ENCODE measurements around the gene MCTP2. TPM values are rescaled to one million over a fixed set of nuclear protein-coding genes. Genes with fewer than 3 reads are reported as not detected.

Gene MCTP2
- total and polyA plus RNA-seq, 2 of the 8 experiments (the other 6 are each of a cell fraction or from before 2014, with no cell fraction given): 3.4 to 4.5 TPM

- no peak for DNase-seq (ENCODE audit: low read depth in 1 of 2, low spot score in 2 of 2)
- Histone ChIP-seq H3K18ac (ENCODE audit: extremely low read depth, low read length) (no peak overlapping the region), H2BK120ac (replicated peaks; ENCODE audit: low read depth, low read length) (no peak overlapping the region), H3K14ac (ENCODE audit: insufficient read length) (no peak overlapping the region), H3K79me2 (ENCODE audit: control insufficient read depth in 1 of 2, insufficient read depth in 2 of 2, low read length in 2 of 2) (no peaks in the 10 kb centered on the region), H2BK20ac (ENCODE audit: low read length) (no peak overlapping the region), H3K27me3 (replicated peaks in 1 of 4; ENCODE audit: control insufficient read depth in 3 of 4, extremely low read depth in 1 of 4, insufficient read depth in 3 of 4, low read length in 3 of 4) (no peaks in the 10 kb centered on the region), H4K8ac (ENCODE audit: extremely low read depth, insufficient read depth, low read length) (no peak overlapping the region), H3K4me3 (ENCODE audit: extremely low read depth in 1 of 4, insufficient read depth in 2 of 4, low read depth in 3 of 4, low read length in 4 of 4) (no peak overlapping the region), H4K91ac (replicated peaks; ENCODE audit: insufficient read length, low read length) (no peak overlapping the region), H3K27ac (ENCODE audit: low read depth, low read length) (no peak overlapping the region), H3K9me3 (ENCODE audit: insufficient read depth in 2 of 2, low read depth in 1 of 2, low read length in 1 of 2) (peaks cover 0 to 6% of the 10 kb centered on the region in 2 experiments; a peak in 1 of 4 replicates), H2BK5ac (ENCODE audit: low read depth, low read length) (no peak overlapping the region), H2BK15ac (ENCODE audit: low read length) (no peak overlapping the region), H3K56ac (replicated peaks; ENCODE audit: insufficient read length, low read depth, low read length) (no peak overlapping the region), H2AFZ (ENCODE audit: low read length) (peak overlapping the region; percentile 13; the same call in 1 of the 2 replicates), H4K5ac (ENCODE audit: insufficient read length, low read depth, low read length) (no peak overlapping the region), H2AK5ac (ENCODE audit: low read depth, low read length) (no peak overlapping the region), H3K36me3 (ENCODE audit: control insufficient read depth in 2 of 4, insufficient read depth in 4 of 4, low read length in 3 of 4) (no peaks in the 10 kb centered on the region), H3K23me2 (ENCODE audit: low read depth, low read length) (no peaks in the 10 kb centered on the region), H3K4me2 (ENCODE audit: insufficient read depth in 1 of 2, low read depth in 2 of 2, low read length in 2 of 2) (peak overlapping the region in 1 of 2 experiments; percentile 30; a peak in 2 of 4 replicates), H3K23ac (ENCODE audit: insufficient read length) (no peak overlapping the region), H3K4ac (replicated peaks; ENCODE audit: insufficient read length, low read depth, low read length) (no peak overlapping the region), H3K4me1 (replicated peaks in 1 of 4; ENCODE audit: control insufficient read depth in 3 of 4, insufficient read depth in 4 of 4, low read length in 3 of 4) (peaks cover 2 to 9% (median 4%) of the 10 kb centered on the region in 4 experiments), H4K20me1 (replicated peaks in 1 of 2; ENCODE audit: control insufficient read depth in 1 of 2, insufficient read depth in 2 of 2, low read length in 2 of 2) (no peaks in the 10 kb centered on the region), H3K79me1 (ENCODE audit: low read depth, low read length) (no peaks in the 10 kb centered on the region), H3K9ac (replicated peaks in 1 of 4; ENCODE audit: extremely low read depth in 1 of 4, low read depth in 3 of 4, low read length in 3 of 4) (no peak overlapping the region), H2BK12ac (ENCODE audit: low read depth, low read length) (no peak overlapping the region)
- POLR2A ChIA-PET (ENCODE audit: partially characterized antibody): no interaction called here
- CTCF ChIA-PET (ENCODE audit: partially characterized antibody): interaction anchor here (0.7 to 4.8 kb wide), 3 partner anchors 13 to 93 kb away, joined by 3 to 26 read pairs (median 3); no protein-coding TSS in a partner anchor
- WGBS, 2 experiments (ENCODE audit: extremely low coverage in 1 of 2, insufficient coverage in 1 of 2, insufficient read length in 1 of 2, insufficient replicate concordance in 2 of 2, low coverage in 1 of 2, low lambda C conversion rate in 2 of 2, missing lambda C conversion rate in 1 of 2): 61% methylated on average over 4 of the region's 4 CpGs; no CpG with 5 or more reads in 1 of the 2 experiments
- peak; percentile 13 for FAIRE-seq
- TF ChIP-seq SIRT6 (IDR thresholded peaks at IDR 0.05; ENCODE audit: low read length): no peak
- TF ChIP-seq, protein P1, sequence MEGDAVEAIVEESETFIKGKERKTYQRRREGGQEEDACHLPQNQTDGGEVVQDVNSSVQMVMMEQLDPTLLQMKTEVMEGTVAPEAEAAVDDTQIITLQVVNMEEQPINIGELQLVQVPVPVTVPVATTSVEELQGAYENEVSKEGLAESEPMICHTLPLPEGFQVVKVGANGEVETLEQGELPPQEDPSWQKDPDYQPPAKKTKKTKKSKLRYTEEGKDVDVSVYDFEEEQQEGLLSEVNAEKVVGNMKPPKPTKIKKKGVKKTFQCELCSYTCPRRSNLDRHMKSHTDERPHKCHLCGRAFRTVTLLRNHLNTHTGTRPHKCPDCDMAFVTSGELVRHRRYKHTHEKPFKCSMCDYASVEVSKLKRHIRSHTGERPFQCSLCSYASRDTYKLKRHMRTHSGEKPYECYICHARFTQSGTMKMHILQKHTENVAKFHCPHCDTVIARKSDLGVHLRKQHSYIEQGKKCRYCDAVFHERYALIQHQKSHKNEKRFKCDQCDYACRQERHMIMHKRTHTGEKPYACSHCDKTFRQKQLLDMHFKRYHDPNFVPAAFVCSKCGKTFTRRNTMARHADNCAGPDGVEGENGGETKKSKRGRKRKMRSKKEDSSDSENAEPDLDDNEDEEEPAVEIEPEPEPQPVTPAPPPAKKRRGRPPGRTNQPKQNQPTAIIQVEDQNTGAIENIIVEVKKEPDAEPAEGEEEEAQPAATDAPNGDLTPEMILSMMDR (IDR thresholded peaks at IDR 0.05; ENCODE audit: control extremely low read depth in 1 of 3, insufficient read depth in 1 of 3, low read depth in 1 of 3, low read length in 3 of 3): no peak
- TF ChIP-seq EGR1 (IDR thresholded peaks at IDR 0.05; ENCODE audit: borderline replicate concordance, low read depth, low read length): no peak
- no peak for TF ChIP-seq NRF1 (IDR thresholded peaks at IDR 0.05; ENCODE audit: low read depth, low read length)
- TF ChIP-seq ASH2L (IDR thresholded peaks at IDR 0.05; ENCODE audit: low read length): no peak
- TF ChIP-seq EP300 (IDR thresholded peaks at IDR 0.05; ENCODE audit: borderline replicate concordance in 1 of 2, low read depth in 2 of 2, low read length in 2 of 2): no peak
- no peak for TF ChIP-seq SAP30 (IDR thresholded peaks at IDR 0.05; ENCODE audit: insufficient read depth, insufficient replicate concordance, low read length)
- no peak for TF ChIP-seq TBP (IDR thresholded peaks at IDR 0.05; ENCODE audit: low read depth, low read length)
- TF ChIP-seq HDAC2 (IDR thresholded peaks at IDR 0.05; ENCODE audit: borderline replicate concordance in 1 of 2, low read depth in 2 of 2, low read length in 2 of 2): no peak
- TF ChIP-seq GABPA (IDR thresholded peaks at IDR 0.05; ENCODE audit: borderline replicate concordance, insufficient read depth, low read length): no peak
- TF ChIP-seq SP2 (IDR thresholded peaks at IDR 0.05; ENCODE audit: low read length): no peak
Observed at GRCh38 chr15:94287794-94288246, 56.5 kb downstream of the MCTP2 start.
